ENCODE measurements around the gene IRF4. TPM values are rescaled to one million over a fixed set of nuclear protein-coding genes. Genes with fewer than 3 reads are reported as not detected.
"Not testable (repeated sequence)": the region's sequence is repeated elsewhere in the genome, so short reads cannot be mapped to it uniquely, and the experiment has no call there.

IRF4 gene
- total RNA-seq, 4 donors from 2014 or later: 0.89 to 7.4 (median 3.2) TPM

DNA sequence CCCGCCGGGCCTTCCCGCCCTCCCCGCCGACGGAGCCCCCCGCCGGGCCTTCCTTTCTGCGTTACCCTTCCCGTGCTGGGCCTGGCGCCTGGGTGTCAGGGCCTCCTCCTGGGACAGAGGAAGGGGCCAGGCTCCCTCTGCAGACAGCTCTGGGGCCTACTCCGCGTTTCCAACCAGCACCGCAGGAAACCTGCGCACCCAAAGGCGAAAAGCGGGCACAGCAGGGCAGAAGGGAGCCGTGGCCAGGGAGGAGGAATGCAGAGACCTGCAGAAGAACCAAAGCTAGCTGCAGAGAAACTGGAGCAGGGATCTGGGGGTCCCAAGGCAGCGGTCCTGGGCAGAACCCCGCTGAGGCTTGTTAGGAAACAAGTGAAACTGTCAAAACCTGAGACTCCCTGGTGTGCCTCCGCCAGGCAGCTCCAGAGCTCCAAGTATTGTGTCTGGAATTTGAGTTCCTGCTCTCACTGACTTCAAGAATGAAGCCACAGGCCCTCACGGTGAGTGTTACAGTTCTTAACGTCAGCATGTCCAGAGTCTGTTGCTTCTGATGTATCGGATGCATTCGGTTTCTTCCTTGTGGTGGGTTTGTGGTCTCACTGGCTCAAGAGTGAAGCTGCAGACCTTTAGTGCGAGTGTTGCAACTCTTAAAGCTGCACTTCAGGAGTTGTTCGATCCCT lies 33.3 kb downstream of the IRF4 start:
- Histone ChIP-seq H3K4me1 (no peaks in the 10 kb centered on the region), H3K27ac (no peak overlapping the region), H3K36me3 (no peaks in the 10 kb centered on the region), H3K27me3 (peaks cover 22% of the 10 kb centered on the region), H3K9me3 (peaks cover 0 to 9% (median 0%) of the 10 kb centered on the region in 3 donors), H3K4me3 (no peak overlapping the region)
- ATAC-seq: no peak
- 90 to 92% methylated on average over 2 to 4 of the region's 27 CpGs for WGBS, 2 donors (ENCODE audit: low coverage in 1 of 2)
- TF ChIP-seq, protein P1, sequence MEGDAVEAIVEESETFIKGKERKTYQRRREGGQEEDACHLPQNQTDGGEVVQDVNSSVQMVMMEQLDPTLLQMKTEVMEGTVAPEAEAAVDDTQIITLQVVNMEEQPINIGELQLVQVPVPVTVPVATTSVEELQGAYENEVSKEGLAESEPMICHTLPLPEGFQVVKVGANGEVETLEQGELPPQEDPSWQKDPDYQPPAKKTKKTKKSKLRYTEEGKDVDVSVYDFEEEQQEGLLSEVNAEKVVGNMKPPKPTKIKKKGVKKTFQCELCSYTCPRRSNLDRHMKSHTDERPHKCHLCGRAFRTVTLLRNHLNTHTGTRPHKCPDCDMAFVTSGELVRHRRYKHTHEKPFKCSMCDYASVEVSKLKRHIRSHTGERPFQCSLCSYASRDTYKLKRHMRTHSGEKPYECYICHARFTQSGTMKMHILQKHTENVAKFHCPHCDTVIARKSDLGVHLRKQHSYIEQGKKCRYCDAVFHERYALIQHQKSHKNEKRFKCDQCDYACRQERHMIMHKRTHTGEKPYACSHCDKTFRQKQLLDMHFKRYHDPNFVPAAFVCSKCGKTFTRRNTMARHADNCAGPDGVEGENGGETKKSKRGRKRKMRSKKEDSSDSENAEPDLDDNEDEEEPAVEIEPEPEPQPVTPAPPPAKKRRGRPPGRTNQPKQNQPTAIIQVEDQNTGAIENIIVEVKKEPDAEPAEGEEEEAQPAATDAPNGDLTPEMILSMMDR (IDR thresholded peaks at IDR 0.05): no peak
- TF ChIP-seq EP300 (IDR thresholded peaks at IDR 0.05): no peak
- TF ChIP-seq POLR2AphosphoS5 (IDR thresholded peaks at IDR 0.05): no peak
- no peak for TF ChIP-seq POLR2A (IDR thresholded peaks at IDR 0.05)

DNA sequence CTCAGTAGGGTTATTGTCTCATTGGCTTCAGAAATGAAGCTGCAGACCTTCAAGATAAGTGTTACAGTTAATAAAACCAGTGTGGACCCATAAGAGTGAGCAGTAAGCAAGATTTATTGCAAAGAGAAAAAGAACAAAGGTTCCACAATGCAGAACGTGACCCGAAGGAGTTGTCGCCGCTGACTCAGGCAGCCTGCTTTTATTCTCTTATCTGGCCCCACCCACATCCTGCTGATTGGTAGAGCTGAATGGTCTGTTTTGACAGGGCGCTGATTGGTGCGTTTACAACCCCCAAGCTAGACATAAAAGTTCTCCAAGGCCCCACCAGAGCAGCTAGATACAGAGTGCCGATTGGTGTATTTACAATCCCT lies 33.9 kb downstream of the IRF4 start:
- H3K4me3 ChIP-seq, H3K4me1 ChIP-seq, H3K36me3 ChIP-seq, ATAC-seq, H3K27ac ChIP-seq, H3K9me3 ChIP-seq: not testable (repeated sequence)
- 0 to 55% methylated on average over 1 to 6 of the region's 7 CpGs for WGBS, 2 donors (ENCODE audit: low coverage in 1 of 2)
- peaks cover 18% of the 10 kb centered on the region for H3K27me3 ChIP-seq

DNA sequence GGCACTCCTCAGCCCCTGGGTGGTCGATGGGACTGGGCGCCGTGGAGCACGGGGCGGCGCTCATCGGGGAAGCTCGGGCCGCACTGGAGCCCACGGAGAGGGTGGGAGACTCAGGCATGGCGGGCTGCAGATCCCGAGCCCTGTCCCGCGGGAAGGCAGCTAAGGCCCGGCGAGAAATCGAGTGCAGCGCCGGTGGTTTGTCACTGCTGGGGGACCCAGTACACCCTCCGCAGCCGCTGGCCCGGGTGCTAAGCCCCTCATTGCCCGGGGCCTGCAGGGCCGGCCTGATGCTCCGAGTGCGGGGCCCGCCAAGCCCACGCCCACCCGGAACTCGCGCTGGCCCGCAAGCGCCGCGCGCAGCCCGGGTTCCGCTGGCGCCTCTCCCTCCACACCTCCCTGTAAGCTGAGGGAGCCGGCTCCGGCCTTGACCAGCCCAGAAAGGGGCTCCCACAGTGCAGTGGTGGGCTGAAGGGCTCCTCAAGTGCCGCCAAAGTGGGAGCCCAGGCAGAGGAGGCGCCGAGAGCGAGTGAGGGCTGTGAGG lies 34.7 kb downstream of the IRF4 start:
- H3K4me3 ChIP-seq, H3K27ac ChIP-seq, ATAC-seq, H3K4me1 ChIP-seq, H3K36me3 ChIP-seq, H3K9me3 ChIP-seq: not testable (repeated sequence)
- peaks cover 16% of the 10 kb centered on the region for H3K27me3 ChIP-seq
- no CpG with 5 or more reads among the region's 45 CpGs for WGBS, 2 donors (ENCODE audit: low coverage in 1 of 2)

DNA sequence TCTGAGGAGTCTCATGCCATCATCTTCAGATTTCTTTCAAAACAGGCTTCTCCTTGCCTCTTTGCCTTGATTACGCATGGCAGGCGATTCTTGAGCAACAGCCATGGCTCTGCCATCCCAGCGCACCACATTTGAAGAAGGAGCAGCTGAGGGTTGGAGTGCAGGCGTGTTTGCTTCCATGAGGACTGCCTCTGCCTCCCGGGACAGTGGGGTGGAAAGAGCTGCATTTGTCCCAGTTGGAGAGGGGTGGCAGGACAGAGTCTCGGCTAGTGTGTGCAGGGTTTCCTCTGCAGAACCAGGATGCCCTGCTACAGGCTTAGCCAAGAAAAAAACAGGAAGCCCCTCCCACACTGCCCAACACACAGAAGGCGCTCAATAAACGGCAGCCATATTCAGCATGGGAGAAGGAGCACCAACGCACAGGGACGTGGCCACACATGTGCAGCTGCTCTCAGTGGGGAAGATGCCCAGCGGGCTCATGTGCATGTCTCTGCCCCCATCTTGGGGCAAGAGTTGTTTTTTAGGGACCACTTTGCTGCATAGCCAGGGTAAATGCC lies 36.6 kb downstream of the IRF4 start:
- Histone ChIP-seq H3K27me3 (peaks cover 16% of the 10 kb centered on the region), H3K4me1 (no peaks in the 10 kb centered on the region), H3K9me3 (no peaks in the 10 kb centered on the region), H3K4me3 (no peak overlapping the region), H3K27ac (no peak overlapping the region), H3K36me3 (no peaks in the 10 kb centered on the region)
- no peak for ATAC-seq
- TF ChIP-seq POLR2A (IDR thresholded peaks at IDR 0.05) (no peak), POLR2AphosphoS5 (IDR thresholded peaks at IDR 0.05) (no peak), EP300 (IDR thresholded peaks at IDR 0.05) (no peak)
- 60 to 80% methylated on average over 2 of the region's 11 CpGs for WGBS, 2 donors (ENCODE audit: low coverage in 1 of 2)

DNA sequence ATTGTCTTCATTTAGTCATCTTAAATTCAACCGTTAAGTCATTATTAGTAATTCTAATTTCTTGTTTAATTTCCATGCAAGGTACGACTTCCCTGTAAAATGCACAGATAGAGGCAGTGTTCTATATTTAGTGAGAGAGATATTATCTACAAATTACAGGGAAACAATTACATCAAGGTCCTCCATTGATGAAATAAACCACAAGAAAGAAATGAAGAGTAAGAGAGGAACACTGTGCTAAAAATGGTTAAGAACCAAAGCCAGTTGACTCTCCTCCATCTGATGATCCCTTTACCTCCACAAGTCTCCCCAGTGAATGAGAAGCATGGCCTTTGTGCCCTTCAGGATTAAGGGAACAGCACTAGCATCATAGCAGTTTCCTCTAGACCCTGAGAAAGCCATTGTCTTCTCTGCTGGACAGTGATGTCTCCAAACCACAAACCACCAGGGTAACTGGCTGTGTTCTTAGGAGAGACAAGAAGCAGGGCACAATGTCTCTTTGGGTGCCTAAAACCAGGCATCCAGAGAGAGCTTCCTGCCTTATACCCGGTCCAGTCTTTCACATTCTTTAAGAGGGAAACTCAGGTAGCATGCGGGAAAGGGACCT lies 38.1 kb downstream of the IRF4 start:
- Histone ChIP-seq H3K4me3 (no peak overlapping the region), H3K27me3 (peaks cover 16% of the 10 kb centered on the region), H3K9me3 (no peaks in the 10 kb centered on the region), H3K36me3 (no peaks in the 10 kb centered on the region), H3K27ac (no peak overlapping the region), H3K4me1 (no peaks in the 10 kb centered on the region)
- no peak for ATAC-seq
- WGBS, 2 donors (ENCODE audit: low coverage in 1 of 2): 82 to 84% methylated on average over 3 to 4 of the region's 4 CpGs
- no peak for TF ChIP-seq POLR2AphosphoS5 (IDR thresholded peaks at IDR 0.05)
- no peak for TF ChIP-seq POLR2A (IDR thresholded peaks at IDR 0.05)
- TF ChIP-seq, protein P1 (IDR thresholded peaks at IDR 0.05): no peak
- no peak for TF ChIP-seq EP300 (IDR thresholded peaks at IDR 0.05)

DNA sequence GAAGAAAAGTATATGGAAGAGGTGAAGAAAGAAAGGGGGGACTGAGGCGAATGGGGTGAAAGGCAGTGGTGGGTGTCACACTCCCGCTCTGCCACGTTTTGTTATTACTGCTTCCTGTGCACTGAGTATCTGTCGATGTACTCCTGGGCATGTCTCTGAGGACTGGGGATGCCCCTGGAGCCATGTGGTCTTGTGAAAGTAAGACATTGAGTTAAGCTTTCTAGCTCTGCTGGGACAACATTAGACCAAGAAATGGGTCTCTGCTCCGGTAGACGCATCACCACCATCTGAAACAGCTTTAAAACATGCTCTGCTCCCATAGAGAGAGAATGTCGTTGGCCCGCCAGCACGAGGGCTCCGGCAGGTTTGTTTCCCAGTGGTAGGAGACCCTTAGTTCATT lies 40.0 kb downstream of the IRF4 start:
- 87% methylated on average over 10 of the region's 10 CpGs; no CpG with 5 or more reads in 1 of the 2 donors for WGBS, 2 donors (ENCODE audit: low coverage in 1 of 2)
- Histone ChIP-seq H3K27ac (no peak overlapping the region), H3K27me3 (peaks cover 16% of the 10 kb centered on the region), H3K4me1 (no peaks in the 10 kb centered on the region), H3K4me3 (no peak overlapping the region), H3K36me3 (no peaks in the 10 kb centered on the region), H3K9me3 (no peaks in the 10 kb centered on the region)
- no peak for ATAC-seq
- no peak for TF ChIP-seq POLR2AphosphoS5 (IDR thresholded peaks at IDR 0.05)
- TF ChIP-seq POLR2A (IDR thresholded peaks at IDR 0.05): no peak

DNA sequence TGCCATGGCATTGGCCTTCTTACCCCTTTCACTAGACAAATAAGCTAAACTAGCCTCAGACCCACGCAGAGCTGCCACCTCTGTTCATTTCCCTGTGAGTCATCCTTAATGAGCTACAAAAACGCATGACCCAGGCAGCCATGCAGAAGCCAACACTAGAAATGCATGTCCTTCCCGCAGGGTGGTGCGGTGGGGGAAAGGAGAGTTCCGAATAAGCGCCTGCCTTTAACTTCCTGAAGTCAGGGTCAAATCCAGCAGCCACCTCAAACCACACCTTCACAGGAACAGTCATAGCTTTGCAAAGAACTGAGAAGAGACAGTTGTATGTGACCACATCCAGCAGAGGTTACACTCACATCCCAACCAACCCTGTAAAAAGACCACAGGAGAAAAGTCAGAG lies 40.4 kb downstream of the IRF4 start:
- Histone ChIP-seq H3K27me3 (peaks cover 16% of the 10 kb centered on the region), H3K4me1 (no peaks in the 10 kb centered on the region), H3K4me3 (no peak overlapping the region), H3K9me3 (no peaks in the 10 kb centered on the region), H3K27ac (no peak overlapping the region), H3K36me3 (no peaks in the 10 kb centered on the region)
- WGBS, 2 donors (ENCODE audit: low coverage in 1 of 2): 14 to 55% methylated on average over 1 to 6 of the region's 6 CpGs
- TF ChIP-seq POLR2AphosphoS5 (IDR thresholded peaks at IDR 0.05) (no peak), POLR2A (IDR thresholded peaks at IDR 0.05) (no peak), EP300 (IDR thresholded peaks at IDR 0.05) (no peak)
- TF ChIP-seq, protein P1 (IDR thresholded peaks at IDR 0.05): no peak
- ATAC-seq: no peak
